HCT116 (cell line): ENCODE results near the gene GLT8D2. TPM values are rescaled to one million over a fixed set of nuclear protein-coding genes. Genes with fewer than 3 reads are reported as not detected.

Source experiments
- ATAC-seq: fragments of 200-7000 bp; cut with Tn5 transposase; 2 replicates; pipeline ENCODE4 v1.9.1; 2020; ENCODE audit warnings: mild to moderate bottlenecking, moderate library complexity
- BruUV-seq: library from RNA; stranded (reverse); fragments of 400-500 nt; replicated peaks from 2 replicates; lab custom pipeline; 2021; lab: Mats Ljungman, UMichigan
- CTCF ChIA-PET: fragments of 300-600 bp; sonication (Branson Sonifier 250); formaldehyde crosslinking; loops from one replicate; lab custom pipeline; 2021; ENCODE audit warnings: antibody characterized with exemption; lab: Charles Lee
- POLR2A ChIA-PET: fragments of 300-600, 350-600 bp; sonication (Branson Sonifier 250); formaldehyde crosslinking; loops from one replicate; lab custom pipeline; 2021; ENCODE audit warnings: antibody characterized with exemption; lab: Charles Lee
- RAD21 ChIA-PET, 2 experiments: fragments of 300-600 bp; sonication (Branson Sonifier 250); formaldehyde crosslinking; loops; one replicate each; lab custom pipeline; 2023; ENCODE audit warnings: low total read pairs in 2 of 2; ENCODE audit not compliant: uncharacterized antibody in 2 of 2, unreplicated experiment in 2 of 2, low non-redundant PET in 1 of 2; lab: Charles Lee
- DNase-seq: peaks from one replicate; pipeline ENCODE4 v3.0.0-alpha.2; 2010; ENCODE audit warnings: low read depth, low spot score
- H2AFZ ChIP-seq: fragments of 200-600 bp; shearing (Covaris generic), sonication (generic); 2 replicates; pipeline ENCODE4 v1.6.1; 2017; ENCODE audit warnings: low read depth, mixed run types, mixed read lengths, antibody characterized with exemption, low read length; ENCODE audit not compliant: poor library complexity, severe bottlenecking
- H3K27ac ChIP-seq: 2 replicates; pipeline ENCODE4 v1.5.1; 2012; ENCODE audit warnings: low read depth, low read length
- H3K27me3 ChIP-seq: fragments of 200-600 bp; sonication (generic); 2 replicates; pipeline ENCODE4 v1.6.1; 2016; ENCODE audit warnings: mixed run types, low read length, mixed read lengths; ENCODE audit not compliant: insufficient read depth
- H3K36me3 ChIP-seq, 2 experiments: fragments of 200-500 bp in 1 of 2; fragments of 200-600 bp in 1 of 2; sonication (Bioruptor generic) in 1 of 2; sonication (generic) in 1 of 2; 2 replicates each; pipeline versions ENCODE4 v1.5.1 to v1.6.1; 2014 to 2016; ENCODE audit warnings: low read length in 2 of 2, inconsistent platforms in 1 of 2, mixed read lengths in 1 of 2, mixed run types in 1 of 2; ENCODE audit not compliant: insufficient read depth in 2 of 2, control insufficient read depth in 1 of 2
- H3K4me1 ChIP-seq, 2 experiments: fragments of 200-600 bp in 1 of 2; sonication (generic) in 1 of 2; 2 replicates each; pipeline versions ENCODE4 v1.5.1 to v1.6.1; 2012 to 2017; ENCODE audit warnings: low read length in 2 of 2, inconsistent platforms in 1 of 2, mild to moderate bottlenecking in 1 of 2, mixed read lengths in 1 of 2, mixed run types in 1 of 2, moderate library complexity in 1 of 2; ENCODE audit not compliant: insufficient read depth in 2 of 2, control insufficient read depth in 1 of 2
- H3K4me2 ChIP-seq: fragments of 200-600 bp; sonication (generic); 2 replicates; pipeline ENCODE4 v1.6.1; 2017; ENCODE audit warnings: mixed run types, low read length, mixed read lengths
- H3K4me3 ChIP-seq, 2 experiments: fragments of 200-600 bp in 1 of 2; sonication (generic) in 1 of 2; replicated peaks in 1 of 2; 2 replicates each; pipeline ENCODE4 v1.5.1; 2011 to 2016; ENCODE audit warnings: low read length in 2 of 2, control low read depth in 1 of 2, low read depth in 1 of 2, mild to moderate bottlenecking in 1 of 2, mixed read lengths in 1 of 2, mixed run types in 1 of 2
- H3K79me2 ChIP-seq: fragments of 200-600 bp; sonication (generic); 2 replicates; pipeline ENCODE4 v1.6.1; 2017; ENCODE audit warnings: mild to moderate bottlenecking, mixed run types, low read length, moderate library complexity, mixed read lengths; ENCODE audit not compliant: insufficient read depth
- H3K9ac ChIP-seq: fragments of 200-600 bp; sonication (generic); 2 replicates; pipeline ENCODE4 v1.6.1; 2016; ENCODE audit warnings: low read length, mixed read lengths
- H3K9me2 ChIP-seq: fragments of 200-600 bp; sonication (generic), shearing (Covaris generic); 2 replicates; pipeline ENCODE4 v1.6.1; 2017; ENCODE audit warnings: mixed run types, mild to moderate bottlenecking, moderate library complexity; ENCODE audit not compliant: insufficient read depth
- H3K9me3 ChIP-seq, 2 experiments: fragments of 200-500 bp in 1 of 2; fragments of 200-600 bp in 1 of 2; sonication (Bioruptor generic) in 1 of 2; sonication (generic) in 1 of 2; 2 replicates each; pipeline ENCODE4 v1.6.1; 2014 to 2017; ENCODE audit warnings: low read length in 2 of 2, mixed read lengths in 2 of 2, inconsistent platforms in 1 of 2, low read depth in 1 of 2, mild to moderate bottlenecking in 1 of 2, mixed run types in 1 of 2, moderate library complexity in 1 of 2; ENCODE audit not compliant: control insufficient read depth in 1 of 2, insufficient read depth in 1 of 2
- H4K20me1 ChIP-seq: fragments of 200-600 bp; sonication (generic), shearing (Covaris generic); 2 replicates; pipeline ENCODE4 v1.6.1; 2017; ENCODE audit warnings: mixed run types, mild to moderate bottlenecking, moderate library complexity; ENCODE audit not compliant: insufficient read depth
- ATF3 ChIP-seq: IDR thresholded peaks from 2 replicates; pipeline ENCODE4 v1.6.1; 2012
- CBX3 ChIP-seq: IDR thresholded peaks from 2 replicates; pipeline ENCODE4 v1.6.1; 2012; ENCODE audit warnings: low read depth
- CEBPB ChIP-seq: IDR thresholded peaks from 2 replicates; pipeline ENCODE4 v1.6.1; 2012; ENCODE audit warnings: low read depth
- SRF ChIP-seq: IDR thresholded peaks from 2 replicates; pipeline ENCODE4 v1.6.1; 2012; ENCODE audit warnings: low read depth
- intact Hi-C: fragments of 100-400 bp; cut with micrococcal nuclease; formaldehyde crosslinking; loops from 2 replicates; pipeline ENCODE4 v1.10.0; 2022
- total RNA-seq: library from RNA; stranded (reverse); gene quantifications from one replicate; pipeline ENCODE4 v1.2.1, GENCODE V29; 2021; ENCODE audit not compliant: unreplicated experiment
- TF ChIP-seq, protein P1 (sequence below): IDR thresholded peaks from 2 replicates; pipeline ENCODE4 v1.6.1; 2012; ENCODE audit warnings: low read depth
- TF ChIP-seq, protein P2 (sequence below): IDR thresholded peaks from 2 replicates; pipeline ENCODE4 v1.6.1; 2012

Gene GLT8D2
- total RNA-seq, 1 experiment from 2014 or later: 4.8 TPM

DNA sequence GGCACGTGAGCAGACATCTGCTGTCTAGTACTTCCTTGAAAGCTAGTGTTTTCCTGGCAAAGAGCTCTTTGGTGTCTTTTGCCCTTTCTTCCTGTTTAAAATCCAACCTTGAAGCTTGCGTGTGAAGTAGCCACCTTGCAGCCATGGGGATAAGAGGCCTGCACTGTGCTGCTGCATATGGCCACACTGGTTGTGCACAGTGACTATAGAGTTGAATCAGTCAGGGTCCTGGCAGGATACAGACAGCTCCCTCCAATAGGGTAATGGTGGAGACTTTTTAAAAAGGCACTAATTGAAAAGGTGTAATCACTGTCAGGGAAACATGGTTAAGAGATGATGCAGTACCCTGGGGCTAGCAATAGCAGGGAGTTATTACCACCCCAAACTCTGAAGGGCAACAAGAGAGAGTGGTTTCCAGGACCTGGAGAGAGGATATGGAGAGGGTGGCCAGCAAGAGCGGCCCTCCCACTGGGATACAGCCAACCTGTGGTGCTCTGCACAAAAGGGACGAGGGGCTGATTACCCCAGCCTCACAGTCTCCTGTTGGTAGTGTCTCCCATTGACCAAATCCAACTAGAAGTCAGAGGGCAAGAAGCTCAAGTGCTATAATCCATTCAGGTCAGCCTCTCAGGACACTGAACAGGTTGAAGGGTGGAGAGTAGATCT, 4.8 kb upstream of the GLT8D2 start:
- POLR2A ChIA-PET: no interaction called here
- CTCF ChIA-PET: no interaction called here
- Histone ChIP-seq H3K4me2 (no peak overlapping the region), H3K79me2 (no peaks in the 10 kb centered on the region), H3K27ac (no peak overlapping the region), H3K9me2 (no peaks in the 10 kb centered on the region), H3K27me3 (no peaks in the 10 kb centered on the region), H3K4me3 (no peak overlapping the region), H3K9ac (no peak overlapping the region), H3K36me3 (no peaks in the 10 kb centered on the region), H3K9me3 (no peaks in the 10 kb centered on the region), H3K4me1 (no peaks in the 10 kb centered on the region)
- RAD21 ChIA-PET: no interaction called here
- no peak for DNase-seq
- no peak for ATAC-seq
- TF ChIP-seq ATF3 (no peak), SRF (no peak), CEBPB (no peak), CBX3 (no peak)
- TF ChIP-seq, protein P1, sequence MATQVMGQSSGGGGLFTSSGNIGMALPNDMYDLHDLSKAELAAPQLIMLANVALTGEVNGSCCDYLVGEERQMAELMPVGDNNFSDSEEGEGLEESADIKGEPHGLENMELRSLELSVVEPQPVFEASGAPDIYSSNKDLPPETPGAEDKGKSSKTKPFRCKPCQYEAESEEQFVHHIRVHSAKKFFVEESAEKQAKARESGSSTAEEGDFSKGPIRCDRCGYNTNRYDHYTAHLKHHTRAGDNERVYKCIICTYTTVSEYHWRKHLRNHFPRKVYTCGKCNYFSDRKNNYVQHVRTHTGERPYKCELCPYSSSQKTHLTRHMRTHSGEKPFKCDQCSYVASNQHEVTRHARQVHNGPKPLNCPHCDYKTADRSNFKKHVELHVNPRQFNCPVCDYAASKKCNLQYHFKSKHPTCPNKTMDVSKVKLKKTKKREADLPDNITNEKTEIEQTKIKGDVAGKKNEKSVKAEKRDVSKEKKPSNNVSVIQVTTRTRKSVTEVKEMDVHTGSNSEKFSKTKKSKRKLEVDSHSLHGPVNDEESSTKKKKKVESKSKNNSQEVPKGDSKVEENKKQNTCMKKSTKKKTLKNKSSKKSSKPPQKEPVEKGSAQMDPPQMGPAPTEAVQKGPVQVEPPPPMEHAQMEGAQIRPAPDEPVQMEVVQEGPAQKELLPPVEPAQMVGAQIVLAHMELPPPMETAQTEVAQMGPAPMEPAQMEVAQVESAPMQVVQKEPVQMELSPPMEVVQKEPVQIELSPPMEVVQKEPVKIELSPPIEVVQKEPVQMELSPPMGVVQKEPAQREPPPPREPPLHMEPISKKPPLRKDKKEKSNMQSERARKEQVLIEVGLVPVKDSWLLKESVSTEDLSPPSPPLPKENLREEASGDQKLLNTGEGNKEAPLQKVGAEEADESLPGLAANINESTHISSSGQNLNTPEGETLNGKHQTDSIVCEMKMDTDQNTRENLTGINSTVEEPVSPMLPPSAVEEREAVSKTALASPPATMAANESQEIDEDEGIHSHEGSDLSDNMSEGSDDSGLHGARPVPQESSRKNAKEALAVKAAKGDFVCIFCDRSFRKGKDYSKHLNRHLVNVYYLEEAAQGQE: no peak
- TF ChIP-seq, protein P2, sequence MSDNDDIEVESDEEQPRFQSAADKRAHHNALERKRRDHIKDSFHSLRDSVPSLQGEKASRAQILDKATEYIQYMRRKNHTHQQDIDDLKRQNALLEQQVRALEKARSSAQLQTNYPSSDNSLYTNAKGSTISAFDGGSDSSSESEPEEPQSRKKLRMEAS: no peak
- TF ChIP-seq, all 23 proteins: peak for 0
- BruUV-seq: no TSS peak
- intact Hi-C loops: loop anchor here (1.0 to 10.0 kb wide), 2 partner anchors 88 to 310 kb away; no protein-coding TSS in a partner anchor
- H2AFZ ChIP-seq: no peak overlapping the region
- no peaks in the 10 kb centered on the region for H4K20me1 ChIP-seq
